GM23338 (cell line): Measurements from ENCODE around the gene COL15A1. TPM values are rescaled to one million over a fixed set of nuclear protein-coding genes. Genes with fewer than 3 reads are reported as not detected.

Experiments
- ATAC-seq: fragments of 200-7000 bp; cut with Tn5 transposase; 3 replicates; pipeline ENCODE4 v1.9.1; 2020
- DNase-seq: peaks from one replicate; pipeline ENCODE4 v3.0.0-alpha.2; 2015; ENCODE audit warnings: low spot score
- H2AFZ ChIP-seq: fragments of 200-600 bp; sonication (generic); 2 replicates; pipeline ENCODE4 v1.8.0; 2016; ENCODE audit warnings: antibody characterized with exemption, mild to moderate bottlenecking, moderate library complexity
- H3F3A ChIP-seq: fragments of 200-600 bp; sonication (generic); replicated peaks from 2 replicates; pipeline ENCODE4 v1.8.0; 2017; ENCODE audit warnings: antibody characterized with exemption, mixed run types, low read depth
- H3K27ac ChIP-seq: fragments of 200-600 bp; sonication (generic); 2 replicates; pipeline ENCODE4 v1.6.1; 2016; ENCODE audit warnings: low read depth
- H3K27me3 ChIP-seq: fragments of 200-600 bp; sonication (generic); 2 replicates; pipeline ENCODE4 v1.8.0; 2016; ENCODE audit warnings: mild to moderate bottlenecking, mixed run types, moderate library complexity; ENCODE audit not compliant: insufficient read depth
- H3K36me3 ChIP-seq: fragments of 200-600 bp; sonication (generic); 2 replicates; pipeline ENCODE4 v1.8.0; 2016; ENCODE audit warnings: mild to moderate bottlenecking; ENCODE audit not compliant: insufficient read depth
- H3K4me1 ChIP-seq: fragments of 200-600 bp; sonication (generic); 2 replicates; pipeline ENCODE4 v1.8.0; 2016; ENCODE audit warnings: mild to moderate bottlenecking, moderate library complexity; ENCODE audit not compliant: insufficient read depth
- H3K4me2 ChIP-seq: fragments of 200-600 bp; sonication (generic); 2 replicates; pipeline ENCODE4 v1.7.1; 2017; ENCODE audit warnings: mixed run types
- H3K4me3 ChIP-seq: fragments of 200-600 bp; sonication (generic); 2 replicates; pipeline ENCODE4 v1.6.1; 2016; ENCODE audit warnings: mixed run types
- H3K79me2 ChIP-seq: fragments of 200-600 bp; sonication (generic); replicated peaks from 2 replicates; pipeline ENCODE4 v1.8.0; 2017; ENCODE audit warnings: mild to moderate bottlenecking; ENCODE audit not compliant: insufficient read depth
- H3K9me2 ChIP-seq: fragments of 200-600 bp; sonication (generic); 2 replicates; pipeline ENCODE4 v1.8.0; 2017; ENCODE audit not compliant: insufficient read depth
- H4K20me1 ChIP-seq: fragments of 200-600 bp; sonication (generic); replicated peaks from 2 replicates; pipeline ENCODE4 v1.8.0; 2017; ENCODE audit warnings: mild to moderate bottlenecking; ENCODE audit not compliant: insufficient read depth
- H3K27ac Mint-ChIP-seq: 2 replicates; pipeline ENCODE4 v1.8.0; 2020; ENCODE audit warnings: inconsistent platforms, mild to moderate bottlenecking, moderate library complexity, mixed read lengths
- H3K27me3 Mint-ChIP-seq: 3 replicates; pipeline ENCODE4 v1.8.0; 2022; ENCODE audit warnings: low read depth, mild to moderate bottlenecking, moderate library complexity, mixed read lengths, inconsistent platforms; ENCODE audit not compliant: insufficient read depth, poor library complexity
- H3K36me3 Mint-ChIP-seq: 3 replicates; pipeline ENCODE4 v1.8.0; 2021; ENCODE audit warnings: low read depth, mild to moderate bottlenecking, inconsistent platforms, moderate library complexity, mixed read lengths
- H3K4me1 Mint-ChIP-seq: 3 replicates; pipeline ENCODE4 v1.8.0; 2020; ENCODE audit warnings: mild to moderate bottlenecking, inconsistent platforms, mixed read lengths
- H3K4me3 Mint-ChIP-seq: 3 replicates; pipeline ENCODE4 v1.8.0; 2021; ENCODE audit warnings: moderate library complexity, mild to moderate bottlenecking, inconsistent platforms, mixed read lengths
- H3K9me3 Mint-ChIP-seq: 3 replicates; pipeline ENCODE4 v1.8.0; 2020; ENCODE audit warnings: moderate library complexity, mild to moderate bottlenecking, inconsistent platforms, mixed read lengths
- CREB1 ChIP-seq: fragments of 250-450 bp; sonication (Bioruptor Pico); IDR thresholded peaks from 2 replicates; pipeline ENCODE4 v1.5.0; 2020; ENCODE audit warnings: low read depth, mild to moderate bottlenecking, moderate library complexity
- ETS1 ChIP-seq: IDR thresholded peaks from 2 replicates; pipeline ENCODE4 v1.6.1; 2016; ENCODE audit warnings: antibody characterized with exemption
- EZH2 ChIP-seq: fragments of 200-600 bp; sonication (generic); IDR thresholded peaks from one replicate; pipeline ENCODE4 v1.8.0; 2017; ENCODE audit warnings: antibody characterized with exemption, mild to moderate bottlenecking, low read depth; ENCODE audit not compliant: unreplicated experiment
- EZH2phosphoT487 ChIP-seq: fragments of 200-600 bp; sonication (generic); IDR thresholded peaks from one replicate; pipeline ENCODE4 v1.8.1; 2018; ENCODE audit warnings: antibody characterized with exemption; ENCODE audit not compliant: unreplicated experiment
- POLR2AphosphoS5 ChIP-seq: IDR thresholded peaks from 2 replicates; pipeline ENCODE4 v1.6.1; 2016; ENCODE audit warnings: antibody characterized with exemption, low read depth
- REST ChIP-seq: IDR thresholded peaks from one replicate; pipeline ENCODE4 v1.6.1; 2018; ENCODE audit warnings: antibody characterized with exemption; ENCODE audit not compliant: unreplicated experiment
- STAT1 ChIP-seq: IDR thresholded peaks from one replicate; pipeline ENCODE4 v1.6.1; 2016; ENCODE audit warnings: antibody characterized with exemption; ENCODE audit not compliant: unreplicated experiment
- ZNF114 ChIP-seq: fragments of 250-450 bp; sonication (Bioruptor Pico); IDR thresholded peaks from 2 replicates; pipeline ENCODE4 v1.5.0; 2020; ENCODE audit warnings: mild to moderate bottlenecking, moderate library complexity
- ZNF331 ChIP-seq: fragments of 250-450 bp; sonication (Bioruptor Pico); IDR thresholded peaks from 2 replicates; pipeline ENCODE4 v1.5.0; 2020; ENCODE audit warnings: low read depth, mild to moderate bottlenecking, moderate library complexity
- ZNF462 ChIP-seq: fragments of 250-450 bp; sonication (Bioruptor Pico); IDR thresholded peaks from 2 replicates; pipeline ENCODE4 v1.5.0; 2020; ENCODE audit warnings: mild to moderate bottlenecking, moderate library complexity
- polyA plus RNA-seq: library from polyadenylated mRNA; unstranded; fragments of >200 nt; fragmentation: Nextera tagmentation; extraction: Ambion mirVana; gene quantifications from 2 replicates; pipeline ENCODE4 v1.2.1, GENCODE V29; 2016
- total RNA-seq: library from RNA; depleted of rRNA; stranded (reverse); fragments of >200 nt; shearing (Covaris generic); gene quantifications from 2 replicates; pipeline ENCODE4 v1.2.3, GENCODE V29; 2014

Gene COL15A1
- total and polyA plus RNA-seq, 2 experiments from 2014 or later = 0.17 to 0.18 TPM

- H3F3A ChIP-seq = no peaks in the 10 kb centered on the region
- H3K36me3 Mint-ChIP-seq = no peaks in the 10 kb centered on the region
Measured at GRCh38 chr9:99062549-99062948, 118.8 kb downstream of the COL15A1 start.

More at GRCh38 chr9:99062549-99062948, 118.8 kb downstream of the COL15A1 start:
- H3K79me2 ChIP-seq = no peaks in the 10 kb centered on the region
- H3K27me3 ChIP-seq = no peaks in the 10 kb centered on the region
- no peak for ATAC-seq
- no peak for DNase-seq
- no peaks in the 10 kb centered on the region for H3K4me1 ChIP-seq
- no peaks in the 10 kb centered on the region for H4K20me1 ChIP-seq
- Mint-ChIP-seq H3K27me3 (peaks cover 3% of the 10 kb centered on the region), H3K9me3 (no peaks in the 10 kb centered on the region), H3K27ac (no peak overlapping the region), H3K4me3 (no peak overlapping the region), H3K4me1 (no peaks in the 10 kb centered on the region)
- TF ChIP-seq EZH2 (no peak), REST (no peak), EZH2phosphoT487 (no peak), ZNF114 (CRISPR knock-in tag) (no peak), ZNF331 (CRISPR knock-in tag) (no peak), STAT1 (no peak), POLR2AphosphoS5 (no peak), CREB1 (CRISPR knock-in tag) (no peak), ETS1 (no peak), ZNF462 (CRISPR knock-in tag) (no peak)
- H2AFZ ChIP-seq = no peak overlapping the region
- no peaks in the 10 kb centered on the region for H3K36me3 ChIP-seq
- H3K9me2 ChIP-seq = no peaks in the 10 kb centered on the region
- no peak overlapping the region for H3K4me2 ChIP-seq
- no peak overlapping the region for H3K4me3 ChIP-seq
- H3K27ac ChIP-seq = no peak overlapping the region
